Right ventricle myocardium superior (tissue), 1 donor: ENCODE data around the gene PTPRN2. TPM values are rescaled to one million over a fixed set of nuclear protein-coding genes. Genes with fewer than 3 reads are reported as not detected.
"Not testable (repeated sequence)": the region's sequence is repeated elsewhere in the genome, so short reads cannot be mapped to it uniquely, and the experiment has no call there.

Experiments
- ATAC-seq: fragments of 200-7000 bp; cut with Tn5 transposase; one replicate; pipeline ENCODE4 v1.9.1; 2020; ENCODE audit warnings: mild to moderate bottlenecking; ENCODE audit not compliant: poor library complexity
- DNase-seq: peaks from one replicate; pipeline ENCODE4 v3.0.0-alpha.2; 2020
- intact Hi-C: fragments of 100-400 bp; cut with DNase I; formaldehyde crosslinking; loops from one replicate; pipeline ENCODE4 v1.11.2; 2022
- total RNA-seq: library from RNA; stranded (reverse); fragmentation: NEBNext Ultra II Directional; extraction: Animal tissue kit (Norgen Biotek cat#: 25700); gene quantifications from one replicate; pipeline ENCODE4 v1.2.1, GENCODE V29; 2021
- donor health status: DM: no; HTN: yes; CAD: no; lungs with severe emphysema.

PTPRN2 gene
- total RNA-seq, 1 donor from 2014 or later: 1.2 TPM

- DNase-seq: peak; percentile 8
- intact Hi-C loops: no loop called here
- ATAC-seq: no peak
Observed at GRCh38 chr7:158037211-158037610, 550.4 kb downstream of the PTPRN2 start.

- ATAC-seq (no peak), DNase-seq (no peak)
- intact Hi-C loops: no loop called here
Observed at GRCh38 chr7:158035343-158035742, 552.3 kb downstream of the PTPRN2 start.

DNA sequence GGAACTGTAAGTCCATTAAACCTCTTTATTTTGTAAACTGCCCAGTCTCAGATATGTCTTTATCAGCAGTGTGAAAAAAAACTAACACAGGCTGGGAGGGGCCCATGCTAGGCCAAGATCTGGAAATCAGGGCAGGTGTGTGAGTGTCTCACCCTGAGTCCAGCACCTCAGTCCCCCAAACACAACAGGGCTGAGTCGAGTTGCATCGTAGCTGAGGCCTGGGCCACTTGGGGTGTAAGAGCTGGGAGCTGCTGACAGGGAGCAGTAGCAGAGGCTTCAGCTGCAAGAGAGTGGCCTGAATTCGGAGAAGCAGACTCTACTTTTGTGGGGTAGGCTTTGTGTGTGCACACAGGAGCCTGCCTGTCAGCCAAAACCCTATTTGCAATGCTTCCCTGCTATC lies 553.1 kb downstream of the PTPRN2 start:
- intact Hi-C loops: no loop called here
- peak; percentile 9 for DNase-seq
- no peak for ATAC-seq

DNA sequence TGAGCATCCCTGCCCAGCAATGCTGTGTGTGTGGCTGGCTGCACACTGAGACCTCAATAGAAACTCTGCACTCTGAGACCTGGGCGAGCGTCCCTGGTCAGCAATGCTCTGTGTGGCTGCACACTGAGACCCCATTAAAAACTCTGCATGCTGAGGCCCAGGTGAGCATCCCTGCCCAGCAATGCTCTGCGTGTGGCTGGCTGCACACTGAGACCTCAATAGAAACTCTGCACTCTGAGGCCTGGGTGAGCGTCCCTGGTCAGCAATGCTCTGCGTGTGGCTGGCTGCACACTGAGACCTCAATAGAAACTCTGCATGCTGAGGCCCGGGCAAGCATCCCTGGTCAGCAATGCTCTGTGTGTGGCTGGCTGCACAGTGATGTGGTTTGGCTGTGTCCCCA lies 553.7 kb downstream of the PTPRN2 start:
- intact Hi-C loops, ATAC-seq: not testable (repeated sequence)
- peak; percentile 20 for DNase-seq

- no peak for ATAC-seq
- DNase-seq: no peak
- intact Hi-C loops: no loop called here
Observed at GRCh38 chr7:158033196-158033595, 554.4 kb downstream of the PTPRN2 start.

DNA sequence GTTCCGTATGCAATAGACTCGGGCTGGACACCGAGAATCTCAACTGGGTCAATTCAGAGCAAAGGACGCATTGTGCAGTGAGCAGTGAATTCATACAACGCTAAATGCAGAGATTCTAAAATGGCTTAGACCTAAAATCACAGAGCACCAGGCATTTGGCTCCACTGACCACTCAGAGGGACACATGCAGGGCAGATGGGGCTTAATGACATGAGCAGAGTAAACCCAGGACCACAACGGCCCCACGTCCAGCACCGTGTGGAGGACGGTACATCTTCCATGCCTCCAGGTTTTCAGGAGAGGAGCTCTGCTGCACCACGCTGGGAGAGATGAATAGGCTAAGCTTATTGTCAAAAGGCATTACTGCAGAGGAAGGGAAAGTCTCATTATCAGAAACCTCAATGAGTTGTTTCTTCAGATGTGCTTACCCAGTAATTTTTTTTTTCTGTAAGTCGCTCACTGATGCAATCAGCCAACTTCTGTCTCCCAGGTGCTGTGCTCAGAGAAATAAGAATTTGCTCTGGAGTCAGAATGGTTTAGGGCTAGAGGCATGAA lies 555.0 kb downstream of the PTPRN2 start:
- no peak for DNase-seq
- intact Hi-C loops: no loop called here
- ATAC-seq: no peak

GRCh38 chr7:158031867-158032308 lies 555.7 kb downstream of the PTPRN2 start:
- intact Hi-C loops: no loop called here

DNA sequence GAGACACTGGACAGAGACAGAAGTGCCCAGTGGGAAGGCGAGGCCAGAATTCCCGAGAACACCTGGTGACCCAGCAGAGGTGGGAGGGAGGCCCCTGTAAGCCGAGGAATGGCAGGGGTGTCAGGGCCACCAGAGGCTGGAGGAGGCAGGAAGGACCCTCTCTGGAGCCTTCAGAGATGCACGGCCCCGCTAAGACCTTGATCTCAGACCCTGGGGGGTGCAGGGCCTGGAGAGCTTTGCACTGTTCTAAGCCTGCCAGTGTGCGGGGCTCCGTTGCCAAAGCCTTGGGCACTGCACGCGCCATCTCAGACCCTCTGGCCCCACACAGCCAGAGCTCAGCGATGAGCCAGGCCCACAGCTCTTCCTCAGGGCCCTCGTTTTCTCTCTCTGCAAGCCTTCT lies 557.1 kb downstream of the PTPRN2 start:
- intact Hi-C loops: no loop called here
- DNase-seq (peak; percentile 15), ATAC-seq (no peak)

More at GRCh38 chr7:158031867-158032308, 555.7 kb downstream of the PTPRN2 start:
- DNase-seq (peak; percentile 19), ATAC-seq (no peak)

GRCh38 chr7:158030071-158030470 lies 557.6 kb downstream of the PTPRN2 start:
- DNase-seq: peak; percentile 2
- intact Hi-C loops: no loop called here
- ATAC-seq: no peak

DNA sequence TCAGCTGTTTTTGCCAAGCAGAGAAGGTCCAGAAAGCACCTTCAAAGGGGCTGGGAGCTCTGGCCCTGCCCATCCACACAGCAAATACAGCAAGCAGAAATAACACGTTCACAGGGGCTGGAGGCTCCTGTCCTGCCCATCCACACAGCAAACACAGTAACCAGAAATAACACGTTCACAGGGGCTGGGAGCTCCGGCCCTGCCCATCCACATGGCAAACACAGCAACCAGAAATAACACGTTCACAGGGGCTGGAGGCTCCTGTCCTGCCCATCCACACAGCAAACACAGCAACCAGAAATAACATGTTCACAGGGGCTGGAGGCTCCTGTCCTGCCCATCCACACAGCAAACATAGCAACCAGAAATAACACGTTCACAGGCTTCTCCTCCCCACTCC lies 558.1 kb downstream of the PTPRN2 start:
- no peak for DNase-seq
- intact Hi-C loops: no loop called here
- ATAC-seq: no peak

DNA sequence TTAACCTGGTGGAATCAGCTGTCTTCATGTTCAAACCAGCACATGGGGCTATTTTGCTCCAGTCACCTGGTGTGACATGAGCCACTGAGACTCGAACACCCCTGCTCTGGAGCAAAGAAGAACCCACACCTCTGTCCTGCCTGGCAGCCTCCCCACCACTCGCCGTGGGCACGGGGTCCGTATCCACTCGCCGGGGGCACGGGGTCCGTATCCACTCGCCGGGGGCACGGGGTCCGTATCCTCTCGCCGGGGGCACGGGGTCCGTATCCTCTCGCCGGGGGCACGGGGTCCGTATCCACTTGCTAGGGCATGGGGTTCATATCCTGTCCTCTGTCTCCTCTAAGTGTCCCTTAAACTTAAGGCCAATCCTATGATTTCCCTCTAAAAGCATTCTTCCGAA lies 558.7 kb downstream of the PTPRN2 start:
- DNase-seq (peak; percentile 34), ATAC-seq (no peak)
- intact Hi-C loops: no loop called here

GRCh38 chr7:158028290-158028941 lies 559.2 kb downstream of the PTPRN2 start:
- intact Hi-C loops: no loop called here
- DNase-seq (peak; percentile 32), ATAC-seq (no peak)

- ATAC-seq: no peak
- intact Hi-C loops: no loop called here
- peak; percentile 20 for DNase-seq
Observed at GRCh38 chr7:158027646-158028045, 560.0 kb downstream of the PTPRN2 start.

DNA sequence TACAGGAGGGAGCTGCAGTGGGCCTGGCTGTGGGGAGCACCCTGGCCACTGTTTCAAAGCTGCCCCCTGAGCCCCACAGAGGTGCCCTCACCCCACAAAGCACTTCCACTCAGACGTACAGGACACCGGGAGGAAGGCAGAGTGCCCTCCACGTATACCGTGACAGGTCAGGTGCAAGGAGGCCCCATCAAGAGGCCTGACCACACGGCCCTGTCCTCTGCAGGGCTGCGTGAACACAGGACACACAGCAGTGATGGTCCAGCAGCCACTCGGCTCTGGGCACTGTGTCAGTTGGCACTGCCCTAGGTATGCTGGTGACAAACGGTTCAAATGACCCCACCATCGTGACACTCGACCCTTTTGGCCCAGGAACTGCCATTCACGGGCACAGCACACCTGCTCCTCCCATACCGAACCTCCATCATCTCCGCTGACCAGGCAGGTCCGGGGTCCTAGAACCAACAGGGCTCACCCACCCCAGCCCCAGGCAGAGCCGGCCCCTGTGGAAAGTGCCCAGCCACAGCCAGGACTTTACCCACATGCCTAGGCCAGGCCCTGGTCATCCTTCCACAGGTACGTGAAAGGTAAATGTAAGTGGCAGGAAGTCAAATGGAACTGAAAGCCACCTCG lies 560.9 kb downstream of the PTPRN2 start:
- ATAC-seq (no peak), DNase-seq (peak; percentile 21)
- intact Hi-C loops: no loop called here

- no peak for ATAC-seq
- intact Hi-C loops: no loop called here
- DNase-seq: peak; percentile 24
Observed at GRCh38 chr7:158025686-158026600, 561.7 kb downstream of the PTPRN2 start.

DNA sequence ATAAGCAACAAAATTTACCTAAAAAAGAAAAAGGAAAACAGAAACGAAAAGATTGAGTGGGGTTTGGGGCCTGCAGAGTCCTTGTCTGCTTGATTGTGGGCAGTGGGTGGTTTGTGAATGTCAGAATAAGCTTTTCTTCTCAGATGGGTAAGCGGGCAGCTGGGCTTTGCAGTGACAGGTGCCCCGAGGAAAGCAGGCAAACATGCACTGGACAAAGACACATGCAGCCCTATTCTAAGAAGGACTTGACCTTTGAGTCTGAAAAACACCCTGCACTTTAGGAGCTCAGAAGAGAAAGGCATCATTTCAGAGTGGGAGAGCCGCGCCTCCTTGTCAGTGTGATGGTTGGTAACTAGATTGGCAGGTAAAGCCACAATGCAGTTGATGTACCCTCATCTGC lies 562.7 kb downstream of the PTPRN2 start:
- ATAC-seq: no peak
- intact Hi-C loops: no loop called here
- no peak for DNase-seq

- no peak for DNase-seq
- no peak for ATAC-seq
Observed at GRCh38 chr7:158024351-158024715, 563.3 kb downstream of the PTPRN2 start.

DNA sequence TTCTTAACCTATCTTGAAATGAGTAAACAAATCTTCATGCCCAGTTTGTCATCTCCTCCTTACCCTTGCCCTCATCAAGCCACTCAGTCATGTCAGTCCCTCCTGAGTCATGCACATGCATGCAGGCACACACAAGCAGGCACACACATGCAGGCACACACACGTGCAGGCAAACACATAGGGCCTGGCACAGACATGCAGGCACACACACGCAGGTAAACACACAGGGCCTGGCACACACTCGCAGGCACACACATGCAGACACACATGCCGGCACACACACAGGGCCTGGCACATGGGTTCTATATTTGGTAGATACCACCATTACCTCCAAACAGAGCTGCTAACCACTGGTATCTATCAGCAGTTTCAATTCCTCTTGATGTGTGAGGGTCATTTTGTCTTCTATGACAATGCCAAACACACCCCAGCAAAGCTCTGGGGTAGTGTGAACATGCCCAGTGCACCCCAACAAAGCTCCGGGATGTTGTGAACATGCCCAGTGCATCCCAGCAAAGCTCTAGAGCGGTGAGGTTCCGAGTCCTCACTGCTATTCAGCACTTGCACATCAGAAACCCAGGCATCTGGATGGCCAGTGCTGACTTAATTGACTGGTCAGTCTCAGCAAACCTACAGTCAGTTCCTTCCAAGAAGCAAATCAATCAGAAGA lies 563.8 kb downstream of the PTPRN2 start:
- intact Hi-C loops: no loop called here
- DNase-seq (peak; percentile 17), ATAC-seq (no peak)

More at GRCh38 chr7:158024351-158024715, 563.3 kb downstream of the PTPRN2 start:
- intact Hi-C loops: no loop called here

- DNase-seq (no peak), ATAC-seq (no peak)
- intact Hi-C loops: no loop called here
Observed at GRCh38 chr7:158023157-158023556, 564.5 kb downstream of the PTPRN2 start.
